Stimulated activated CD8-positive, alpha-beta memory T cell treated with anti-CD3 and anti-CD28 coated beads, Interleukin-15, amount 100 ng/mL, for 4 hours (primary cell): Measurements from ENCODE around the gene RSPH6A.

Source experiments
- DNase-seq, 2 donors: peaks; one replicate each; pipeline ENCODE4 v3.0.0-alpha.2; 2020; ENCODE audit warnings: low read depth in 2 of 2

Gene RSPH6A

GRCh38 chr19:45814851-45815480 lies at the start of gene RSPH6A:
RSPH6A (minus strand) TSS chr19:45815308; CDS start chr19:45815176, 132 bp downstream.
- DNase-seq: no peak

- DNase-seq: no peak
Measured at GRCh38 chr19:45864629-45865082, 49.5 kb upstream of the RSPH6A start.

GRCh38 chr19:45863840-45864628 lies 48.9 kb upstream of the RSPH6A start, which contains the start of gene FOXA3:
FOXA3 (plus strand) TSS chr19:45864326; CDS start chr19:45864457, 131 bp downstream.
- DNase-seq: no peak

GRCh38 chr19:45863335-45863839 lies 48.3 kb upstream of the RSPH6A start:
- no peak for DNase-seq

- DNase-seq: peak; percentile 96 to 98
Measured at GRCh38 chr19:45862564-45863334, 47.6 kb upstream of the RSPH6A start, which contains the start of gene SYMPK. SYMPK (minus strand) TSS chr19:45863147; CDS start chr19:45854495, 8,652 bp downstream.

- no peak for DNase-seq
Measured at GRCh38 chr19:45862271-45862563, 47.1 kb upstream of the RSPH6A start.

- no peak for DNase-seq
Measured at GRCh38 chr19:45860359-45861259, 45.5 kb upstream of the RSPH6A start.

GRCh38 chr19:45854167-45854778 lies 39.2 kb upstream of the RSPH6A start:
- no peak for DNase-seq

- DNase-seq: no peak
Measured at GRCh38 chr19:45852983-45853382, 37.9 kb upstream of the RSPH6A start.

GRCh38 chr19:45852145-45852750 lies 37.1 kb upstream of the RSPH6A start:
- no peak for DNase-seq

- DNase-seq: no peak
Measured at GRCh38 chr19:45848922-45849321, 33.8 kb upstream of the RSPH6A start.

- DNase-seq: no peak
Measured at GRCh38 chr19:45847663-45848062, 32.6 kb upstream of the RSPH6A start.

GRCh38 chr19:45842198-45842597 lies 27.1 kb upstream of the RSPH6A start:
- no peak for DNase-seq

GRCh38 chr19:45834970-45835369 lies 19.9 kb upstream of the RSPH6A start:
- no peak for DNase-seq

GRCh38 chr19:45828945-45829344 lies 13.8 kb upstream of the RSPH6A start:
- no peak for DNase-seq

- no peak for DNase-seq
Measured at GRCh38 chr19:45828523-45828922, 13.4 kb upstream of the RSPH6A start.

- DNase-seq: no peak
Measured at GRCh38 chr19:45827459-45828093, 12.5 kb upstream of the RSPH6A start.

GRCh38 chr19:45826934-45827333 lies 11.8 kb upstream of the RSPH6A start:
- no peak for DNase-seq
